ENCODE data around the gene CD40. TPM values are rescaled to one million over a fixed set of nuclear protein-coding genes. Genes with fewer than 3 reads are reported as not detected.

The CD40 gene
- total RNA-seq (2014; rRNA removed; shearing (Covaris generic)): 4.2 and 4.7 TPM in 2 replicates
- 4.8 and 6.1 TPM in 2 replicates for polyA plus RNA-seq (2014; cell fraction: nucleus; rRNA removed)

DNA sequence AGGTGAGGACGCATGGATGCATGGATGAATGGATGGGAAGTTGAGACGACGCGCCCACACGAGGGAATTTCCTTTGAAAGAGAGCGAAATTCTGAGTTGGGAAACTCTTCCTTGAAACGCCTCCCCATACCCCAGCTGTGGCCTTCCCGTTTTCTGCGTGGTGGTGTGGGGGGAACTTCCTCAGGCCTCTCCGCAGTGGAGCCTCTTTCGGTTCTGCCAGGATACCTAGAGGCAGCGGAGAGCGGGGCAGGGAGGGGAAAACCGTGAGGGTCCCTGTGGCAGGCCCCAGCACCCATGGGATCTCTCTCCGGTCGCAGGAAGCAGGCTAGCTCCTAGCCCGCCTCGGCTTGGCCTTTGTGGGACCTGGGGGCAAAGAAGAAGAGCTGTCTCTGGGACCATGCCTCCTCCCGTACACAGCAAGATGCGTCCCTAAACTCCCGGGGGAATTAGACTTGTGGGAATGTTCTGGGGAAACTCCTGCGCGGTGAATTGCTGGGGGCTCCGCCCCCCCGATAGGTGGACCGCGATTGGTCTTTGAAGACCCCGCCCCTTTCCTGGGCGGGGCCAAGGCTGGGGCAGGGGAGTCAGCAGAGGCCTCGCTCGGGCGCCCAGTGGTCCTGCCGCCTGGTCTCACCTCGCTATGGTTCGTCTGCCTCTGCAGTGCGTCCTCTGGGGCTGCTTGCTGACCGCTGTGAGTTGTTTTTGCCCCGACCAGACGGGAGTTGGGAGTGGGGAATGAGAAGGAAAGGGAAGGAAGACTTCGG, at the start of gene CD40:
Gene CD40, plus strand, starts transcription at position 611 of the 764 bp plus-strand sequence. Its CDS starts 30 bp downstream, at position 641.
- DNase-seq (ENCODE audit: extremely low read depth, low read depth): peak; percentile 77

DNA sequence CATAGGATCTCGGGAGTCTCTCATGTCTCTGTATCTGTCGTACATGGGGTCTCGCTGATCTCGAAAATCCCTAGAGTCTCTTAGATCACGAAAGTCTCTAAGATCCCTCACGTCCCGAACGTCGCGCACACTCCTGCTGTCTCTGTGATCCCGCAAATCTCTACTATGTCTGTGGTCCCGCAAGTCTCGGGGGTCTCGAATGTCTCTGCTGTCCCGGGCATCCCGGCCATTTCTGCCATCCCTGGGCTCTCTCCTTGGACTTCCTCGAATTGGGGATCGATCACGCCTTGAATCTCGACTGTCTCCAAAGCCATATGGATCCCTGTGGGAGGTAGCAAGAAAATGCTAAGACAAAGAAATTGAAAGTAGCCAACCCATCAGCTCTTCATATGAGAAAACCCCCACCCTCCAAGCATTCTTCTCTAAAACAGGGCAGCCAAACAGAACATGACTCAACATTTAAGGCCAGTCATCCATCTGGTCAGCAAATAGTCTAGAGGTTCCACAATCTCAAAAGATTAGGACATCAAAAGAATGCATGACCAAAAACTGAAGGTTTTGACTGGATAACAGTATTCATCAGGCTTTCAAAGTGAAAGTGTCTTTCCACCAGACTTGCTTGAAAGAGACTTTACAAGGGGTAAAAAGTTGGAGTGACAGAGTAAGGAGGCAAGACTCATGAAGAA, 47.8 kb upstream of the CD40 start:
- DNase-seq (ENCODE audit: extremely low read depth, low read depth): no peak

DNA sequence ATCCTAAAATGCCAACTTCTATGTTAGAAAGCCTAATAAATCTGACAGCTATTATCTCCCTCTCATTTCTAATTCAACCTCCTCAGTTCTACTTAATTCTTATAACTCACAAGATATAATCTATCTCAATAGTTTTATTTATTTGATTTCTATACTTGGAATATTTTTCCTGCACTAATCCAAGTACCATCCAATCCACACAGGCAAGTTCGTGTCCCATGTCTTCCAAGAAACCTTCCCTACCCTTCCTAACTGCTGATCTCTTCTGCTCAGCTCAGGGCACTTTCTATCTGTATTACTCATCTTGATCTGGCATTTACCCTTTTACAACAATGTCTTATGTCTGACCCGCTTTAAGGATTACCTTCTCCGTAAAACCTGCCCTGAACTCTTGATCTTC, 46.5 kb upstream of the CD40 start:
- no peak for DNase-seq (ENCODE audit: extremely low read depth, low read depth)

GRCh38 chr20:46073024-46073423, 45.1 kb upstream of the CD40 start:
- no peak for DNase-seq (ENCODE audit: extremely low read depth, low read depth)

DNA sequence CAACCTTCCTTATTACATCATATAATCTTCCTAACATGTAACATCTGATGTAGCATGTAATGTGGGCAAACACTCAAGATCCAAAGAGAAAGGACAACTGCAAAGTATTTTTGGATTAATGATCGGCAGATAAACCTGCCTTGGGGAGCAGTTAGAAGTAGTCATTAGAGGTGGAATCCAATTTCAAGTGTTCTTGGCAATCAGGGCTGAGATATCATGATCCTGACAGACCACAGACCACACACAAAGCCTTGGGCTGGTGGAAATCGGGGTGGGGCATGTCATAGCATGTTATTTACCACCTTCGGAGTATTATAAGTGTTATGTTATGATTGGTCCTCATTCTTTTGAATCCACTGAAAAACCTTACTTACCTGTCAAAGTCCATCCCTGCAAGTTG, 44.7 kb upstream of the CD40 start:
- DNase-seq (ENCODE audit: extremely low read depth, low read depth): no peak

DNA sequence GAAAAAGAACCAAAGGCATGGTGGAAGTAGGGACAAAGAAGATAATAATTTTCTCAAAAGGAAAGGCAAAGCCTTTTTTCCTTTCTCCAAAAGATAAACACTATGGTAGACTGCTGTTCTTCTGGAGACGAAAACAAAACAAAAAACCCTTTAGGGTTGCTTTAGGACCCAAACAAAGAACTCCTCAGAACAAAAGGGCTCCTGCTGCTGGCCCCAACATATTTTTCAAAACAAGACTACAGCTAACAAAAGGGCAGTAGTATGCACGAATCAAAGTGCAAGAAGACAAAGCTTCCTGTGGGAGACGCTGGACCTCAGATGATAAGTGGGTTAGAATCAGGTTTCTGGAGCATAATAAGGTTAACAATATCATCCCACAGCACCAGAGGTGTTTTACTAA, 44.1 kb upstream of the CD40 start:
- DNase-seq (ENCODE audit: extremely low read depth, low read depth): no peak

- DNase-seq (ENCODE audit: extremely low read depth, low read depth): no peak
These were observed 41.3 kb upstream of the CD40 start for GRCh38 chr20:46076806-46077205.

DNA sequence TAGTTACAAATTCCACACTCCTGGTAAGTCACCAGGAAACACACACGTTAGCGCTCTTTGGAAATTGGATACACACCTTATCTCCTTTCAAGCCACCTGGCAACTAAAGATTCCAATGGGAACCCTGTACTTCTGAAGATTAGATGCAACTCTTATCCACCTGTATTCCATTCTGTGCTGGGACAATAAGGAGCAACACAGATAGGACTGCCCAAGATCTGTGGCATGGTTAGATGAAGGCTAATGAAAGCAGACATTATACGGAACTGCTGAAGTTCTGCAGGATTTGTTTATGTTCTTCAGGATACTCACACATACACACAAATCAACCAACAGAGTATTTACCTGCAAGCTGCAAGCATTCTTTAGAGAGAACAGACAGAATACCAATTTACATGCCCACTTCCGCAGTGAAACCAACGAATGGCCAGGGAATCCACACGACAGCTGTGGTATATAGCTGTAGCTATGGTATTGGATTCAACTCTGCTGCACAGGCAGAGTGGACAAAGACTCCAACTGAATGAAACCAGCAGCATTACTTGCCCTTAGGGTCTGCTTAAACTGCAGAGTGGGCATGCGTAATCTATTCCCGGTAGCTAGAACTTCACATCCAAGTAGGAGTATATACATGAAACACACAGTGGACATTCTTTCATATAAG, 40.3 kb upstream of the CD40 start:
- no peak for DNase-seq (ENCODE audit: extremely low read depth, low read depth)

GRCh38 chr20:46078954-46079353, 39.2 kb upstream of the CD40 start:
- no peak for DNase-seq (ENCODE audit: extremely low read depth, low read depth)

GRCh38 chr20:46081074-46081473, 37.0 kb upstream of the CD40 start:
- no peak for DNase-seq (ENCODE audit: extremely low read depth, low read depth)

DNA sequence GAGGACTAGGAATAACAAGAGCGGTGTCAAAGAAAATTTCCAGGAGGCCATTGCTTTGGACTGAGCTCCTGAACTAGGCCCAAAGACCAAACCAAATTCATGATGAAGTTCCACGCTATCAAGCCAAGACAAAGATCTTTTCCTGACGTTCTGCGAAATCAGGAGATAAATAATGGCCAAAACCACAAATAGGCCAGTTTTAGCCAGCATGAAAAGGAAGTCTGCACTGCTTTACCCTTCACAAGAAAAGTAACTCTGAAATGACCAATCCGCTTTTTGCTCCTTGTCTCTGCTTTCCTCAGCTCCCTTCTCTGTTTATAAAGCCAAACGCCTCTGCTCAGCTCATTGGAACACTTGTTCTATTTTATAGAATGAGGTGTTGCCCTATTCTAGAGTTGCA, 35.0 kb upstream of the CD40 start:
- DNase-seq (ENCODE audit: extremely low read depth, low read depth): no peak

GRCh38 chr20:46083531-46084061, 34.5 kb upstream of the CD40 start:
- no peak for DNase-seq (ENCODE audit: extremely low read depth, low read depth)

DNA sequence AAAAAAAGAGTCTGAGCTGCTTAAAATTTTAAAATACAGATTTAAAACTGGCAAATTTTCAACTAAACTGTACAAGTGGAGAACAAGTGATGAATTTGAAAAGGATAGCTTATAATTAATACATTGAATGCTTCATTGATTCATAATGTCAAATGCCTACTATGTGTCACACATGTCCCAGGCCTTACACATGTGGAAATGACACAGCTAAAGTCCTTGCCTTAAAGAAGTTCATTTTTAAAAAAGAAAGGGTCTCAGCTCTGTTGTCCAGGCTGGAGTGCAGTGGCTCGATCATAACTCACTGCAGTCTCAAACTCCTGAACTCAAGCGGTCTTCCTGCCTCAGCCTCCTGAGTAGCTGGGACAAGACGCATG, 33.3 kb upstream of the CD40 start:
- no peak for DNase-seq (ENCODE audit: extremely low read depth, low read depth)

- DNase-seq (ENCODE audit: extremely low read depth, low read depth): no peak
These were observed 32.8 kb upstream of the CD40 start for GRCh38 chr20:46085179-46085851.

- no peak for DNase-seq (ENCODE audit: extremely low read depth, low read depth)
These were observed 31.0 kb upstream of the CD40 start for GRCh38 chr20:46087161-46087560.

GRCh38 chr20:46088409-46089166, 29.5 kb upstream of the CD40 start:
- DNase-seq (ENCODE audit: extremely low read depth, low read depth): no peak

- no peak for DNase-seq (ENCODE audit: extremely low read depth, low read depth)
These were observed 29.0 kb upstream of the CD40 start for GRCh38 chr20:46089167-46089416.

GRCh38 chr20:46089417-46090388, 28.4 kb upstream of the CD40 start, which contains the start of gene NCOA5:
NCOA5 (minus strand) TSS chr20:46089962; CDS start chr20:46079424, 10,538 bp downstream.
- peak; percentile 94 for DNase-seq (ENCODE audit: extremely low read depth, low read depth)

Measured in NCI-H460 (cell line).